Measurements from ENCODE around the gene PCCA.
"Not testable (repeated sequence)": the region's sequence is repeated elsewhere in the genome, so short reads cannot be mapped to it uniquely, and the experiment has no call there.

DNA sequence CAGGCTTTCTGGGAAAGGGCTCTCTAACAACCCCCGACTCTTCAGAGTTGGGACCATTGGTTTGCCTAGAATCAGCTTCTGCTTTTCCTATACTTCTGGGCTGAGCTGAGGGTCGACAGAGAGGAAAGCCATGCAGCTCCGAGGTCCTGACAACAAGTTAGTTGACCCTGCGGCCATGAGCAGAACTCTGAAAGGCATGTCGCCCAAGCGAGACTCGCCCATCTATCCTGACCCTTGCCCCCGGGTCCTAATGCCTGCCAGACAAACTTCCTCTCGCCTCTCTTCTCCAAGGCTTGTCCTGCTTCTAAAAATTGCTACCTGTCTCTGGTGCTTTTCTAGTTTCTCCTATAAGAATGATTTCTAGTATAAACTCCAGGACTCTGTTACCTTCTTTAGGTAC, 9.9 kb upstream of the PCCA start:
- TF ChIP-seq EZH2 (IDR thresholded peaks at IDR 0.05; ENCODE audit: borderline replicate concordance, low read depth, low read length, severe bottlenecking), result not testable (repeated sequence)
- TF ChIP-seq, protein P1, sequence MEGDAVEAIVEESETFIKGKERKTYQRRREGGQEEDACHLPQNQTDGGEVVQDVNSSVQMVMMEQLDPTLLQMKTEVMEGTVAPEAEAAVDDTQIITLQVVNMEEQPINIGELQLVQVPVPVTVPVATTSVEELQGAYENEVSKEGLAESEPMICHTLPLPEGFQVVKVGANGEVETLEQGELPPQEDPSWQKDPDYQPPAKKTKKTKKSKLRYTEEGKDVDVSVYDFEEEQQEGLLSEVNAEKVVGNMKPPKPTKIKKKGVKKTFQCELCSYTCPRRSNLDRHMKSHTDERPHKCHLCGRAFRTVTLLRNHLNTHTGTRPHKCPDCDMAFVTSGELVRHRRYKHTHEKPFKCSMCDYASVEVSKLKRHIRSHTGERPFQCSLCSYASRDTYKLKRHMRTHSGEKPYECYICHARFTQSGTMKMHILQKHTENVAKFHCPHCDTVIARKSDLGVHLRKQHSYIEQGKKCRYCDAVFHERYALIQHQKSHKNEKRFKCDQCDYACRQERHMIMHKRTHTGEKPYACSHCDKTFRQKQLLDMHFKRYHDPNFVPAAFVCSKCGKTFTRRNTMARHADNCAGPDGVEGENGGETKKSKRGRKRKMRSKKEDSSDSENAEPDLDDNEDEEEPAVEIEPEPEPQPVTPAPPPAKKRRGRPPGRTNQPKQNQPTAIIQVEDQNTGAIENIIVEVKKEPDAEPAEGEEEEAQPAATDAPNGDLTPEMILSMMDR (IDR thresholded peaks at IDR 0.05; ENCODE audit: borderline replicate concordance, extremely low read depth, low read length, poor library complexity, severe bottlenecking), result not testable (repeated sequence)

All from DND-41 (cell line).